Measurements from ENCODE around the gene MYO7A.
A peak's percentile ranks its signal among the peaks of the same experiment; 100 is the strongest.

MYO7A gene

DNA sequence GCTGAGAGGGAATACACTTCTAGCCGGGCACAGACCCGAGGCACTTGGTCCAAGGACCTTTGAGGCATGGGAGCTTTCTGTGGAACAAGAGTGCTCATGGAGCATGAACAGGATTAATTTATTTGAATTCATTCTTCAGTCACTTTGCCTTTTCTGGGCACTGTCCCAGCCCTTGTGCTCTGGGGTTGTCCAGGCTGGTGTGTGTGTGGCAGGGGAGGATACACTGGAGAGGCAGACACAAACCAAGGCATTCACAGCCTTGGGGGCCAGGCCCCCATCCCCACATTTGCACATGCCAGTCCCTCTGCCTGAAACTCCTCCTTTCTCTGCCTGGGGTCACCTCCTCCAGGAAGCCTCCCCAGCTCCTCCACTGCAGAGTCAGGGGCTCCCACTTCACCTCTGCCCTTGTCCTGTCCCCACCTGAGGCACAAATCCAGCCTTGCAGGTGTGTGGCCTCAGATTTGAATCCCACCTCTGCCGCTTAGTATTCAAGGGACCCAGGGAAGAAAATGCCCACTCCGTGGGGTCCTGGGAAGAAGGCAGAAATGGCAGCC, 55.5 kb downstream of the MYO7A start:
- no peak for DNase-seq (ENCODE audit: low read depth in 2 of 3, low spot score in 1 of 3)

DNA sequence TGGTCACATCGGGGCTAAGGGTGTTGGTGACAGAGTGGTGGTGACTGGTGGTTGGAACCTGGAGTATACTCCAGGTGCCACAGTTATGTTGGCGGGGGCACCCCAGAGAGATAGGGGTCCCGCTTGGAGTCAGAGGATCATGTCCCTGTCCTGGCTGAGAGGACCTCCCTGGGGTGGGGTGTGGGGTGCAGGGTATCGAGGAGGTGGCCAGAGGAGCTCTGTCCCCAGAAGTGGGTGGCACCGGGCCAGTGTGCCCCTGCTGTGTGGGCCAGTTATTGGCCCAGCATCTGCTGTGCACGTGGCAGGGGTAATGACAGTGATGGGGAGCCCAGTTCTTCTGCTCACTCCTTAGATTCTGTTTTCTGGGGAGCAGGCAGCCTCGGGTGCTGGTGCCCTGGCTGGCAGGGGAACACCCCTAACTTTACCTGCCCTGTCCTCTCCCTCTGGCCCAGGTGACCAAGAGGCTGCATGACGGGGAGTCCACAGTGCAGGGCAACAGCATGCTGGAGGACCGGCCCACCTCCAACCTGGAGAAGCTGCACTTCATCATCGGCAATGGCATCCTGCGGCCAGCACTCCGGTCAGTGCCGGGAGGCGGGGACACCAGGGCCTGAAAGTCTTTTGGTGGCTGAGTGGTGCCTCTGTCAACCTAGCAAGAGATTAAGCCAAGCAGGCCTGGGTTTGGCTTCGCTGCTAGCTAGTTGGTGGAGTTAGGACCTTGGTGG, 56.3 kb downstream of the MYO7A start:
- no peak for DNase-seq (ENCODE audit: low read depth in 2 of 3, low spot score in 1 of 3)

DNA sequence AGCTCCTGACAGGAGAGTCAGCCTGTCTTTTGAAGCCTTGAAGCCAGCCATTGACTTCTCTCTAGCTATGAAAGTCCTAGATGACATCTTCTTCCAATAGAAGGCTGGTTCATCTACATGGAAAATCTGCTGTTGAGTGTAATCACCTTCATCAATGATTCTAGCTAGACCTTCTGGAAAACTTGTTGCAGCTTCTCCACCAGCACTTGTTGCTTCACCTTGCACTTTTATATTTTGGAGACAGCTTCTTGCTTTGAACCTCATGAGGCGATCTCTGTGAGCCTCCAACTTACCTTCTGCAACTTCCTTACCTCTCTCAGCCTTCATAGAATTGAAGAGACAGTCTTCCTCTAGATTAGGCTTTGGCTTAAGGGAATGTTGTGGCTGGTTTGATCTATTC, 58.3 kb downstream of the MYO7A start:
- no peak for DNase-seq (ENCODE audit: low read depth in 2 of 3, low spot score in 1 of 3)

DNA sequence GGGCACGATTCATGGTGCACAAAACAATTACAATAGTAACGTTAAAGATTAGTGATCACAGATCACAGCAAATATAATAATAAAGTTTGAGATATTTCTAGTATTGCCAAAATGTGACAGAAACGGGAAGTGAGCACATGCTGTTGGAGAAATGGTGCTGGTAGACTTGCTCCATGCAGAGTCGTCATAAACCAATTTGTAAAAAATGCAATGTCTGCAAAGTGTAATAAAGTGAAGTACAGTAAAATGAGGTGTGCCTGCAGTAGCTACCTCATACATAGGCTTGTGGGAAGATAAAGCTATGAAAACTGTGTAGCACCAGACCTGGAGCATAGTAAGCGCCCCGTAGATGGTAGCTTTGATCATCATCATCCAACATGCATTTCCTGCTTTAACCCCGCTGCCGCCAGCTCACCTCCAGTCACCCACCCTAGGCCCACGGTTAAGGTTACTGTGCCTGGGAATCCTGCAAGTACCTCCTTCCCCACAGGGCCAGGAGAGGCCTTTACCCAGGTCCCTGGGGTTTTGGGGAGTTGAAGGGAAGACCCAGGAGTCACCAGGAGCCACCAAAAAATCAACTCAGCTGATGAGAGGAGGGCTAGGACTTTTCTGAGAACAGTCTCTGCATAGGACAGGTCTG, 59.2 kb downstream of the MYO7A start:
- no peak for DNase-seq (ENCODE audit: low read depth in 2 of 3, low spot score in 1 of 3)

DNA sequence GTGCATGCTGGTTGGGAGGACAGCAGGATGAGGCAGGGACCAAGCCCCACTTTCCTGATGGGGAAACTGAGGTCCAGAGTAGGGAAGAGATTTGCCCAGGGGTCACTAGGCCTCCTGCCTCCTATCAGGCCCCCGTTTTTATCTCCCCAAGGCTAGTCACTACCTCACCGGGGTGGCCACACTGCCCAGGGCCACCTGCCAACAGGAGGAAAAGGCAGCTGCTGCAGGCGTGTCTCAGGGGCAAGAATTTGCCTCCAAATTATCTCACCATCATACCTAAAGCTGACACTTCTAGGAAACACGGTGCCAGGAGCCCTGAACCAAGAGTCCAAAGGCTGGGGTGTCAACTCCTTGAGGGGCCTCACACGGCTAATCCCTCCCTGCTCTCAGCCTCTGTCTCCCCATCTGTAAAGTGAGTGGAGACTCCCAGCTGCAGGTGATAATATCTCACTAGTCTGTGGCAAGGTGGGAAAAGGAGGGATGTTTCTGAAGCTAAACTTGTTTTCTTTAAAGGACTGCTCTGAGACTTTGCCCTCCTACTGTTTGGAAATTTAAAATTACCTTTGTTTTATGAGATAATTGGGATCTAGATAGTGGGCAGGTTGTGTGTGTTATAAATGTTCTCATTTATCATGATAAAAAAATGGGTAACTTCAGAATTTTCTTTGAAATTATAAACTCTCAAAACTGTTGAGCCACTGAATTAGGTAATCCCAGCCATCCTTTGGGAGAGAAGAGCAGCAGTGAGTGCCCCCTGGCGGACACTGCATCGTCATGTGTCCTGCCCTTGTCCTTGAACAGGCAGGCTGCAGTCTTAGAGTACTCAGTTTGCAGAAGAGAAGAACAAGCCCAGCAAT, 60.0 kb downstream of the MYO7A start:
- DNase-seq (ENCODE audit: low read depth in 2 of 3, low spot score in 1 of 3): peak; percentile 35 to 64 (median 62)

DNA sequence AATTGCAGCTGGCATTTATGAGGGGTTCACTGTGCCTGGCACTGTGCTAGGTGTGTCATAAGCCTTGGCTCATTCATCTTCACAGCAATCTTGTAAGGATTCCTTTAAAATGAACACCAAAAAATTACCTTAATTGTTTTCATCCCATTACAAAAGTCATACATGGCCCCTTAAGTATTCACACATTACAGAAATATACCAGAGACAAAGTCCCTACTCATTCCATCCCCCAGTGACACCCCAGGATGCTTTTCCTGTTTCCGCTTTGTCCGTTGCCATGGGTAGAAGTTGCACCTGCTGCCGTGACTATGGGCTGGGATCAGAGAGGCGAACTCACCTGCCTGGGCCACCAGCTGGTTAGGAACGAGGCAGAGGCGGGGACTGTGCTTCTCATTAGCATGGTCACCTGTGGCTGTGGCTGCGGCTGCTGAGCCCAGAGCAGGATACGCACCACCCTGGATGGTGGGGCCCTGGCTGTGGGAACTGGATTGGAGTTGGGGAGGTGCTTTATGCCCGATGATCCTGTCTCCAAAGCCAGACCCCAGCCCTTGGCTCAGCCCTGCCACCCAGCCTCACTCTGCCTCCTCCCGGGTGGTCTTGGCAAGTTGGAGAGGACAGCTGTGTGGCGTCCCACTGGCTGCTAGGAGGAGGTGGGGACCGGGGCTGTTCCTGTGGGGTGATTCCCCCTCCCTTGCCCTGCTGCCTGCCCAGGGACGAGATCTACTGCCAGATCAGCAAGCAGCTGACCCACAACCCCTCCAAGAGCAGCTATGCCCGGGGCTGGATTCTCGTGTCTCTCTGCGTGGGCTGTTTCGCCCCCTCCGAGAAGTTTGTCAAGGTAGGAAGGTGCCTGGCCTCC, 60.8 kb downstream of the MYO7A start:
- no peak for DNase-seq (ENCODE audit: low read depth in 2 of 3, low spot score in 1 of 3)

DNA sequence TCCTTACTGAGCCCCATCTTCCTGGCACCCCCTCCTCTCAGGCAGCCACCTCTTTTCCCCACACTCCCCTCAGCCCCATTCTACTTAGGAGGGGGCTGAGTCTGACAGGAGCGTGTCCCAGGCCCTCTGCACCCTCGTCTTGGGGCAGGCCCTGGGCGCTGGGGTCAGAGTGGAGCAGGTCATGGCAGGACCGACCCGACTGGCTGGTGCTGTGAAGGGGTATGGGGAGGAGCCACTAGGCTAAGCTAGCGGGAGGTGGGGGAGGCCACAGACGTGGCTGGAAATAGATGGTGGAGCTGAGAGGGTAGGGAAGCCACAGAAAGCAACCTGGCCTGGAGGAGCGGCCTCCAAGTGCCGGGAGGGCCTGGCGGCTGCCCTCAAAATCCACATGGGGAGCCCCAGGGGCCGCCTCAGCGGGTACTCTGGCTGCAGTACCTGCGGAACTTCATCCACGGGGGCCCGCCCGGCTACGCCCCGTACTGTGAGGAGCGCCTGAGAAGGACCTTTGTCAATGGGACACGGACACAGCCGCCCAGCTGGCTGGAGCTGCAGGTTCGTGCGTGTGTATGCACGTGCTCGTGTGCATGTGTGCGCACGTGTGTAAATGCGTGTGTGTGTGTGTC, 61.7 kb downstream of the MYO7A start:
- no peak for DNase-seq (ENCODE audit: low read depth in 2 of 3, low spot score in 1 of 3)

DNA sequence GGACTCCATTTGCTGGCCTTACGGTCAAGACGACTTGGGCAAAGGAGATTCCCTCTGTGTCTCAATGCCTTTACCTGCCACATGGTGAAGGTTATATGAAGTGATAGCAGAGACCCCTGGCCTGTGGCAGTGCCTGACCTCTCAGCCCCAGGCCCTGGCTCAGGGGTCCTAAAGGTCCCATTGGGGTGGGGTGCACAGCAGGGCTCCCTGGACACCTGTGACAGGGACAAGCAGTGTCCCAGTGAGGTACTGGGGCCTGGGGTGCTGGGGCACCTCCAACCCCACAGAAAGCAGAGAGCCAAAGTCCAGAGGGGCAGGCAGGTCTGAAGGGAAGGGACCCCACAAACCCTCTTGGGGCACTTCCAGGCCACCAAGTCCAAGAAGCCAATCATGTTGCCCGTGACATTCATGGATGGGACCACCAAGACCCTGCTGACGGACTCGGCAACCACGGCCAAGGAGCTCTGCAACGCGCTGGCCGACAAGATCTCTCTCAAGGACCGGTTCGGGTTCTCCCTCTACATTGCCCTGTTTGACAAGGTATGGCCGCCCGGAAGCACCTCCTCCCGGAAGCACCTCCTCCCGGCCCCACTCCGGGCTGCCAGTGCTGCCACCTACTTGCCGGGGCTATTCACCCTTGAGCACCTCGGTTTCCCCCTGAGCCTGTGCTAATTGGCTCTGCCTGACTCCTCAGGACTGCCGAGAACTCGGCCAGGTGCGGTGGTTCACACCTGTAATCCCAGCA, 62.5 kb downstream of the MYO7A start:
- no peak for DNase-seq (ENCODE audit: low read depth in 2 of 3, low spot score in 1 of 3)

DNA sequence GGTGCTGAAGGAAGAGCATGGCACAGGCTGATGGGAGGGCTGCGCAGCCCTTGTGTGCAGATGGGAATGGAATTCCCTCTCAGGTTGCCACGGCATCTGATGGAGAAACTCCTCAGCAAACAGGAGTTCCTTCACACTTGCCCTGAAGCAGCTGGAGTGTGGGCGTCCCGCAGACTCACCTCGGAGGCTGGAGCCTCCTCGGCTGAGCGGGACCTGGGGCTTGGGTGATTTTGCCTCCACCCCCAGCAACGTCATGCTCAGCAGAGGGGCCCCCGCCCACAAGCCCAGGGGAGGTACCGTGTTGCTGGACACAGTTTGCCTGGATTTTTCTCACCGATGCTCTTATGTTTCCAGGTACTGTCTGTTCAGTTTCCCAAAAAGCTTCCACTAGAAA, 63.4 kb downstream of the MYO7A start:
- DNase-seq (ENCODE audit: low read depth in 2 of 3, low spot score in 1 of 3): no peak

DNA sequence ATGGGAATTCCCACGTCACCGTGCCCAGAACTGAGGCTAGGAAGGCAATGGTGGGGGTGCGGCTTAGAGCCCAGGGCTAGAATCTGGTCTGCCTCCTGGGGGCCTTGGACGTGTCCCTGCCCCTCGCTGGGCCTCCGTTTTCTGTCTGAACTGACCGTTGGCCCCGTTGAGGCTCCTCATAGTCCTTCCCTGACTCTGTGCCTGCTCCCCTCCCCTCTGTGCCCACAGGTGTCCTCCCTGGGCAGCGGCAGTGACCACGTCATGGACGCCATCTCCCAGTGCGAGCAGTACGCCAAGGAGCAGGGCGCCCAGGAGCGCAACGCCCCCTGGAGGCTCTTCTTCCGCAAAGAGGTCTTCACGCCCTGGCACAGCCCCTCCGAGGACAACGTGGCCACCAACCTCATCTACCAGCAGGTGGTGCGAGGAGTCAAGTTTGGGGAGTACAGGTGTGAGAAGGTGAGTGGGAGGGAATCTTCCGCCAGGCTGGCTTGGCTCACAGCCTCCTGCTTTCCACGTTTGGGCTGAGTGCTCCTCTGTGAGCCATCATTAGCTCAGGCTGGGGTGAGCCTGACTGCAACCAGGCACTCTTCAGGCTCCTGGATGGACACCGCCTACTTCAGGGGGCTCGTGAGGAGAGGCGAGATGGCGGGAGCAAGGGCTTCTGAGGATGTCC, 63.9 kb downstream of the MYO7A start:
- peak; percentile 43 to 58 (median 46) for DNase-seq (ENCODE audit: low read depth in 2 of 3, low spot score in 1 of 3)

DNA sequence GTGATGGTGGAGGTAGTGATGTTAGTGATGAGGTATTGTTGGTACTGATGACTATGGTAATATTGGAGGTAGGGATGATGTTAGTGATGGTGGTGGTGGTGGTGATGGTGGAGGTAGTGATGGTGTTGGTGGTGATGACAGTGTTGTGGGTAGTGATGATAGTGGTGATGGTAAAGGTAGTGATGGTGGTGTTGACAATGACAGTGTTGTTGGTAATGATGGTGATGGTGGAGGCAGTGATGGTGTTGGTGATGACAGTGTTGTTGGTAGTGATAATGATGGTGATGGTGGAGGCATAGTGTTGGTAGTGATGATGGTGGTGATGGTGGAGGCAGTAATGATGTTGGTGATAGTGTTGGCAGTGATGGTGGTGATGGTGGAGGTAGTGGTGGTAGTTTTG, 65.1 kb downstream of the MYO7A start:
- DNase-seq (ENCODE audit: low read depth in 2 of 3, low spot score in 1 of 3): no peak

DNA sequence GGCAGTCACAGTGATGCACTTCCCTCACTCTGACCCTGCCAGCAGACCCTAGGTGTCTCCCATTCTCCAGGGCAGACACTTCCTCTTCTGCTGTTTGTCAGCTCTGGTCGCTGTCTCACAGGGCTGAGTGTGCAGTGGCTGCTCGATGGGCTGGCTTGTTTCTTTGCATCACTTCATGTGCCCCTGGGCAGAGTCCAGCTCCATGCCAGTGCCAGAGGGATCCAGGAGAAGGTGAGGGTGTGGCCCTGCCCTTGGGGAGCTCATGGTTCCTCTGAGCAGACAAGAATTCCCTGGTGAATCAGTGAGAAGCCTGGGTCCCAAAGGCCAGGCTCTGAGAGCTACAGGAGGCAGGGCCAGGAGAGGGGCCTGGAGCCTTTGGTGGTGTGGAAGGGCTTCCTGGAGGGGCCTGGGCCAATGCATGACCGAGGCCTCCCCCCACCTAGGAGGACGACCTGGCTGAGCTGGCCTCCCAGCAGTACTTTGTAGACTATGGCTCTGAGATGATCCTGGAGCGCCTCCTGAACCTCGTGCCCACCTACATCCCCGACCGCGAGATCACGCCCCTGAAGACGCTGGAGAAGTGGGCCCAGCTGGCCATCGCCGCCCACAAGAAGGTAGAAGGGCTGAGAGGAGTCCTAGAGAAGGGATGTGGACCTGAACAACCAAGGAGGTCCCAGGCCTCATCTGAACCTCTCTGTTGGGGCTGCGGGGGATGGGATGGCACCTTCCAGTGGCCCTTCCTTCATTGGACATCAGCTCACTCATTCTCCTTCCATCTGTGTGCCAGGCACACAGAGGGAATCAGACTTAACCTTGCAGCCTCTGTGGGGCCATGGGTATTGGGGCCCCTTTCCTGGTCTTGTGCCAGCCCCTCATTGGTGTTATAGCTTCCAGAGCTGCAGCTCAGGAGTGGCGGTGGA, 66.1 kb downstream of the MYO7A start:
- DNase-seq (ENCODE audit: low read depth in 2 of 3, low spot score in 1 of 3): no peak

DNA sequence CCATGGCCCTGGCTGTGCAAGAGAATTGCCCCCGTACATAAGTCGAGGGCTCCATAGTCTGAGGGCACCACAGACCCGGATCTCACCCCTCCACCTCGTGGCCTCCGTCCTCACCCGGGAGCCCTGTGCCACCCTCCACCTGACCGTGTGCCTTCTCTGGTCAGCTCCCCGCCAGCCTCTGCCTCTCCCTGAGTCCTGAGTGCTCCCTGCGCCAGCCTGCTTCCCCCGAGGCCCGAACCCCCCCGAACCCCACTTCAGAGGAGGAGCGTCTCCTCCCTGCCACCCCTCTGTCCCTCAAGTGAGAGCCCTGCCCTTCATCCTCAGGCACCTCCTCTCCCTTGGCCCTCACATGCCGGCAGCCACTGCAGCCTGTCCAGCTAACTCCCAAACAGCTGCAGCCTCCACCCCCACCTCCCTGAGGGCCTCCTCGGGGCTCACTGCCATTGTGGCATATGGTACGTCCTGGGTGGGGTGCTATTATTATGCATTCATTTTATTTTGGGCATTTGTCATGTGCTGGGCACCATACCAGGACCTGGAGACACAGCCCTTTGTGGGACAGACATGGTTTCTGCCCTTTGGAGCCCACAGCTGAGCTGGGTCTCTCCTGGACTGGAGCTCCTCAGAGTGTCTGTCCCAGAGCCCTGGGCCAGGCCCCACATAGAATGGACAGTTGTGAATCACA, 67.2 kb downstream of the MYO7A start:
- no peak for DNase-seq (ENCODE audit: low read depth in 2 of 3, low spot score in 1 of 3)

DNA sequence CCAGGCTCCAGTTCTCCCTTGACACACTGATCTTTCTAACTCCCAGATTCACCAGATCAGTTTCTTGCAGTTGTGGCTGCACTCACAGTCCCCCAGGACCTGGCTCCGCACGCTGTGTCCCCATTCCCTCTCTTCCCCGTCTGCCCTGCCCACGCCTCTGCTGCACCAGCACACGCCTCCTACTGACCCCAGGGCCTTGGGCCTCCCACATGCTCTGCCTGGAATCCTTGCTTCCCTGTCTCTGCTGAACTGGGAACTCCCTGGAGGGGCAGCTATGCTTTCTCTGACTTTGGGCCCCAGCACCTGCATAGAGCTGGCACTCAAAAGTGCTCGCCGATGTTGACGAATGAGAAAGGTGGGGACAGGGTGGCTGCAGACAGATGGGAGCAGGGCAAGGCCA, 68.9 kb downstream of the MYO7A start:
- no peak for DNase-seq (ENCODE audit: low read depth in 2 of 3, low spot score in 1 of 3)

DNA sequence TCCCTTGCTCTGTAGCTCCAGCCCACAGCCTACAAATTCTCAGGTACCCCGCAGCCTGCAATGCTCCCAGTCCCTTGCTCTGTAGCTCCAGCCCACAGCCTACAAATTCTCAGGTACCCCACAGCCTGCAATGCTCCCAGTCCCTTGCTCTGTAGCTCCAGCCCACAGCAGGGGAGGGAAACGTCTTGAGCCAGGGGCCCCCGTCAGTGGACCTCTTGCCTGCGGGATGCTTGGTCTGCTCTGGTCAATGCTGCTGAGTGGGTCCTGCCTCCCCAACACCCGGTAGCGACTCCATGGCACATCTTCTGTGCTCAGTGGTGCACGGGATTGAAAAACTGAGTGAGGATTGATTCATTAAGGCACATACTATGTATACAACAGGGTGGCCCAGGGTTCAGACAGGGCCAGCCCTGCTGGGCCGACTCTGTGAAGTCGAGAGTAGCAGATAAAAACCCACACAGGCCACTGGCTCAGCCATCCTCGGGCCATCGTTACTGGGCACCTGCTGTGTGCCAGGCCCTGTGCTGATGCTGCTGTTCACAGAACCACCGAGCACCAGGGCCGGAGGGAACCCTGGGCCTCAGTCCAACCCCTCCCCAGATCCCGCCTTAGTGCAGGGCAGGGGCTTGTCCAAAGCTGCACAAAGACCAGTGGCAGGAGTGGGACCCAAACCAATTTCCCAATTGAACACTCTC, 69.7 kb downstream of the MYO7A start:
- no peak for DNase-seq (ENCODE audit: low read depth in 2 of 3, low spot score in 1 of 3)

DNA sequence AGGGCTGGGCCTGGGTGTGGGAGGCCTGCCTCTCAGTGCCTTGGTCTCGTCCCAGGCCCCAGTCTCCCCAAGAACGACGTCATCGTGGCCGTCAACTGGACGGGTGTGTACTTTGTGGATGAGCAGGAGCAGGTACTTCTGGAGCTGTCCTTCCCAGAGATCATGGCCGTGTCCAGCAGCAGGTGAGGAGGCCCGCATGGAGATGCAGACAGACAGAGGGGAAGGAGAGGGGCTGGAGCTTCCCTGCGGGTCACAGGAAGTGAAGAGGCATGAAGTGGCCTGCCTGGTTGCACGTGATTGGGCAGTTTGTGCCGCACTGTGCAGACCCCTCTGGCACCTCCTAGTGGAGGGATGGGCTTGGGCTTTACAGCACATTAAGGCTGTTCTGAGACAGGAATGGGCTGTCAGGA, 70.4 kb downstream of the MYO7A start:
- peak in 2 of 3 donors; percentile 18 to 23 for DNase-seq (ENCODE audit: low read depth in 2 of 3, low spot score in 1 of 3)

Measured in stimulated activated CD4-positive, alpha-beta T cell treated with anti-CD3 and anti-CD28 coated beads, Interleukin-12 subunit alpha, Interleukin-12 subunit beta, amount 100 ng/mL, for 48 hours (primary cell).